Dermis microvascular lymphatic vessel endothelial cell (primary cell): ENCODE data around the gene ZNF524. TPM values are rescaled to one million over a fixed set of nuclear protein-coding genes. Genes with fewer than 3 reads are reported as not detected.
A peak's percentile ranks its signal among the peaks of the same experiment; 100 is the strongest.
"Not testable (repeated sequence)": the region's sequence is repeated elsewhere in the genome, so short reads cannot be mapped to it uniquely, and the experiment has no call there.

Experiments used
- DNase-seq, 2 donors: peaks; one replicate each; pipeline versions ENCODE4 v3.0.0 to v3.0.0-alpha.2; 2010; ENCODE audit warnings: low read depth in 2 of 2
- total RNA-seq: library from RNA; depleted of rRNA; stranded (reverse); fragments of >200 nt; gene quantifications from 2 replicates; pipeline ENCODE4 v1.2.1, GENCODE V29; 2014

ZNF524 gene
- total RNA-seq, 1 donor from 2014 or later: 6.9 TPM

DNA sequence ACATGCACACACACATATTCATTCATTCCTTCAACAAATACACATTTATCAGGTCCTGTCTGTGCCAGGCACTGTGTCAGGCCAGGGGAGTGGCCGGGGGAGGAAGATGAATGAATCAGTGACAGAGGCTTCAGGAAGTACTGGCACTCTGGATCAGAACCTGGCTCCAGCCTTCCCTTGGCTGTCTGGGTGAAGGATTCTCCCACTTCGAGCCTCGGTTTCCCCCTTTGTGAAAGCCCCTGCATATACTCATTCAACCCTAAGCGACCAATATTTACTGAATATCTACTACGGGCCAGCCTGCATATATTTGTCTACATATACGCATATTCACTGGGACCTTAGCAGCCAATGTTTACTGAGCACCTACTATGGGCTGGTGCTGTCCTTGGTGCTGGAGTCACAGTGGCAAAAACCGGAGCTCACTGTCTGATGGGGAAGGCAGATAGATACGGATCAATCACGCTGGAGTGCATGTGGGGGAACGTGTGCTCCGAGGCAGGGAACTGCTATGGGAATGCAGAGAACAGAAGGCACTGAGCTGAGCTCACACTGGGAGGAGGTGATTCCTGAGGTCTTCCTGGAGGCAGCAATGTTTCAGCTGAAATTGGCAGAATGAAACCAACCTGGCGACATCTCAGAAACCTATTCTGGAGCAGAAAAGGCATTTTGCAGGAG, 18.8 kb upstream of the ZNF524 start:
- peak in 1 of 2 donors; percentile 14 for DNase-seq

DNA sequence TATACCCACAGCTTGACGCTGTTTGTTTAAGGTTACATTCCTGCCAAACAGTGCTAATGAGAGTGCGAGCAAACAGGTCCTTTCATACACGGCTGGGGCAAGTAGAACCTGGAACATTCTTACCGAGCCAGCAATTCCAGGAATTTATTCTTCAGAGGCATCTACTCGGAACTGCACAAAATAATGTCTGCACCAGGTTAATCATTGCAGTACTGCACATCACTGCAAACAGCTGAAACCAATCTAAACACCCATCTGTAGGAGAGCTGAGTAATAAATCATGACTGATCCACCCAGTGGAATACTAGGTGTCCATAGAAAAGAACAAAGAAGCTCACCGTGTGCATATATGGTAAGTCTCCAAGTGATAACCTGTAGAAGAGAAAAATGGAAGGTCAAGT, 18.3 kb upstream of the ZNF524 start:
- no peak for DNase-seq

DNA sequence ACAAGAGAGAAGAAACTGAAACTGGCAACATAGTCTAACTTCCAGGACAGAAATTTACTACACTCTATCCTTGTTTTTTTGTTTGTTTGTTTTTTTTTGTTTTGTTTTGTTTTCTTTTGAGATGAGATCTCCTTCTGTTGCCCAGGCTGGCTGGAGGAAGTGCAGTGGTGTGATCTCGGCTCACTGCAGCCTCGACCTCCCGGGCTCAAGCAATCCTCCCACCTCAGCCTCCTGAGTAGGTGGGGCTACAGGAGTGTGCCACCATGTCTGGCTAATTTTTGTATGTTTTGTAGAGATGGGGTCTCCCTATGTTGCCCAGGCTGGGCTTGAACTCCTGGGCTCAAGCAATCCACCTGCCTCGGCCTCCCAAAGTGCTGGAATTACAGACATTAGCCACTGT, 17.8 kb upstream of the ZNF524 start:
- not testable (repeated sequence) for DNase-seq

DNA sequence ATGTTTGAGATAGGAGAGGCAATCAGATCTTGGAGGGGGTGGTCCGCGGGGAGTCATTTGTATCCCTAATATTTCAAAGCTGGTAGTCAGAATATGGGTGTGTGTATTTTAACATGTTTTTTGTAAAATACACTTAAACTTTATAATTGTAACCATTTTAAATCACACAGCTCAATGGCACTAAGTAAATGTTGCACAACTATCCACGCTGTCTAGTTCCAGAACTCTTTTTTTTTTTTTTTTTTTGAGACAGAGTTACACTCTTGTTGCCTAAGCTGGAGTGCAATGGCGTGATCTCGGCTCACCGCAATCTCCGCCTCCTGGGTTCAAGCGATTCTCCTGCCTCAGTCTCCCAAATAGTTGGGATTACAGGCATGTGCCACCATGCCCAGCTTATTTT, 16.2 kb upstream of the ZNF524 start:
- DNase-seq: not testable (repeated sequence)

DNA sequence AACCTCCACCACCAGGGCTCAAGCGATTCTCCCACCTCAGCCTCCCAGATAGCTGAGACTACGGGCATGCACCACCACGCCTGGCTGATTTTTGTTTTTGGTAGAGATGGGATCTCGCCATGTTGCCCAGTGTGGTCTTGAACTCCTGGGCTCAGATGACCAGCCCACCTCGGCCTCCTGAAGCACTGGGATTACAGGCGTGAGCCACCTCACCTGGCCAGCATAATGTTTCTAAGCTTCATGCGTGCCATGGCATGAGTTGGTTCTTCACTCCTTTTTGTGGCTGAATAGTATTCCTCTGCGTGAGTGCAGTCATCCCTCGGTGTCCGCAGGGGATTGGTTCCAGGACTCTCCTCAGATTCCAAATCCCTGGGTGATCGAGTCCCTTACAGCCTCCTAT, 15.2 kb upstream of the ZNF524 start:
- DNase-seq: no peak

DNA sequence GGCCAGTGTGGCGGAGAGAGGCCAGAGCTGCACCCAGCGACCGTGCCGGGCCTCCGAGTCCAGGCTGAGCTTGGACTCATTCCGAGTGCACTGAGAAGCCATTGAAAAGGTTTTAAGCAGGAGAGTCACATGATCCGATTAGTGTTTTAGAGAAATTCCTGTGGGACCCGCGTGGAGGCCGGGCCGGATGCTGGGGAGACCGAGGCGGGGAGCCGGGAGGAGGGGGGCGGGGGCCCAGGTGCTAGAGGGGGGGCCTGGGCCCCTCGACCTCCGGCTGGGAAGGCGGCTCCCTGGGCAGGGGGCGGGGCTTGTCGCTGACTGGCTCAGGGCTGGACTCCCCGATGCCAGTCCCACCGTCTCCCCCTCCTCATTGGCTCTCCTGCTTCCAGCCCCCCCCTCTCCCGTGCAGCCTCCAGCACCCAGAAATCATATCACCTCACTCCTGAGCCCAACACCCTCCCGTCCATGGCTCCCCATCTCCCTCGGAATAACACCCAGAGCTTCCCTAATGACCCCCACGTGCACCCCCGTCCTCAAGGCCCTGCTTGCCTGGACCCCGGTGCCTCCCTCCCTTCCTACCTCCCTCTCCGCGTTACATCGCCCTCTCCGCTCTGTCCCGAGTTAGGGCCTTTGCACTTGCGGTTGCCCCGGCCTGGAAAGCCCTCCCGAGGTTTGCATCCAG, 14.3 kb upstream of the ZNF524 start:
- DNase-seq: peak in 1 of 2 donors; percentile 58

DNA sequence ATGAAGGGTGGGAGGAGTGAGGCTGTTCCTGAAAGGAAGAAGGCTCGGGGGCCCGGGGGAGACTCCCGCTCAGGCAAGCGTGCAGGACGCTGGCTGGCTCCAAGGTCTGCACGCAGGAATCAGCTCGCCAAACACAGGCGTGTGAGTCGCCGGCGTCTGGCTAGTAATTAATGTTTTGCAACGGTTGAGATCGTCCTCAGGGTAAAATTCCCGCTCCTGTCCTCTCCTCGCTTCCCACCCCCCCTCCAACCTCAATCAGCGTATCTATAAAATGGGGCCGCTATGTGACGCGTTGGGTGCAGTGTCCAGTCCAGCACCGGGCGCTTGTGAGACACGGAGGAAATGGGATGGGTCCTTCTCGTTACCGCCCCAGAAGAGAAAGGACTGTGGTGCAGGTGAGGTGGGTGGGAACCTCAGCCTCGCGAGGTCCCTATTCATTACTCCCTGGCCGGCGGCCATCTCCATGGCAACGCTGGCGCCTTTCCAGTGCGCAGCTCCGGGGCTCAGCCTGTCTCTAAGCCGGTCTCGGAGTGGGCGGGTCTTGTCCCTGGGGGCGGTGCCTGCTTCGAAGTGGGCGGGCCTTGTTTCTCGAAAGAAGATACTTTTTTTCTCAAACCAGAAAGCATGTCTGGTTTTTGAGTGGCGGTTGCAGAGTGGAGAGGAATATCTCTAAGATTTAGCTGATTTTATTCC, 13.0 kb upstream of the ZNF524 start:
- DNase-seq: peak; percentile 86 to 93

DNA sequence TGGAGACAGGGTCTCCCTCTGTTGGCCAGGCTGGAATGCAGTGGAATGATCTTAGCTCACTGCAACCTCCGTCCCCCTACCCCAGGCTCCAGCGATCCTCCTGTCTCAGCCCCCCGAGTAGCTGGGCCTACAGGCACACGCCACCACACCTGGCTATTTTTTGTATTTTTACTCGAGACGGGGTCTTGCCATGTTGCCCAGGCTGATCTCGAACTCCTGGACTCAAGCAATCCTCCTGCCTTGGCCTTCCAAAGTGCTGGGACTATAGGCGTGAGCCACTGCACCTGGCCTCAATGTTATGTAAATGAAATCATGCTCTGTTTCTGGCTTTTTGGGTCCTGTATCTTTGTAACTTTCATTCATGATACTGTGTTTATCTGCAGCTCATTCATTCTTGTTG, 11.3 kb upstream of the ZNF524 start:
- DNase-seq: no peak

DNA sequence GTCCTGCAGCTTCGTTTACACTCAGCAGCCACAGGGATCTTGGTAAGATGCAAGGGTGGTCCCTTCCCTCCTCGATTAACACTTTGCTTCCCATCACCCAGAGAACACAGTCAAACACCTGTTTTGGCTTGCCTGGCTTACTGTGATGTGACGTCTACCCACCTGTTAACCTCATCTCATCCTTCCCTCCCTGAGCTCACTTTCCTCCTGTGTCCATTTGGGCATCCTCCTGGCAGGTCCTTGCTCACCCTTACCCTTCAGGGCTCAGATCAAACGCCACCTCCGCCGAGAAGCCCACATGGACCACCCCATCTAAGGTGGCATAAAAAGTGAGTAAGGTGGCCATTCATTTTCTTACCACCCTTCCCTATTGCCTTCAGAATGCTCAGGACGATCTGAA, 10.0 kb upstream of the ZNF524 start:
- no peak for DNase-seq

DNA sequence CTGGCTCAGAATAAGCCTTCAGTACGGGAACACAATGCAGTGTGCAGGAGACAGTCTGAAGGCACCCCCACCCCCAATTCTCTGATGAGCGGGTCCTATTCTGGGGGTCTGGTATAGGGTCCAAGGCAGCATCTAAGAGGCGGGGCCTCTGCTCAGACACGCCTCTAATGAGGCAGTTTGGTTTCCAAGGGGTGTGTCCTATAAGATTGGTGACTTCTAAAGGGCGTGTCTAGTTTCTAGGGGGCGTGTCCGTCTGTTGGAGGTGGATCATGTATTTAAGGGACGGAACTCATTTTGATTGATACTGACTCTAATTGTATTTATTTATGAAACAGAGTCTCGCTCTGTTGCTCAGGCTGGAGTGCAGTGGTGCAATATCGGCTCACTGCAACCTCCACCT, 9.5 kb upstream of the ZNF524 start:
- DNase-seq: peak in 1 of 2 donors; percentile 11

DNA sequence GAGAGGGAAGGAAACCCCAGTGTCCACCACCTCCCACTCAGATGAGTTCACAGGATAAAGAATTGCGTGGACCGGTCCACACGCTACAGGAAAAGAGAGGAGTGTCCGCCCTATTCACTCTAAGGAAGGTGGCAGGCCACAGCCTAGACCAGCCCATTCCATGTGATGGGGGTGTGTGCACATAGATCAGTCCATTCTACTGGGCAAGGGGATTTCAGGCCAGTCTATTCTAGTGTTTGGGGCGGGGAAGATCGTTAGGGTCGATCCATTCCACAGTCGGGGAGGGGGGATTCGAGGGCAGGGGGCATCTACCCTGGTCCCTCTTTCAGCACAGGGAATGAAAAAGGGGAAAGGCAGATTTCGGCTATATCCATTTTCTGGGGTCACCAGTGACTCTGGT, 8.5 kb upstream of the ZNF524 start:
- DNase-seq: no peak

DNA sequence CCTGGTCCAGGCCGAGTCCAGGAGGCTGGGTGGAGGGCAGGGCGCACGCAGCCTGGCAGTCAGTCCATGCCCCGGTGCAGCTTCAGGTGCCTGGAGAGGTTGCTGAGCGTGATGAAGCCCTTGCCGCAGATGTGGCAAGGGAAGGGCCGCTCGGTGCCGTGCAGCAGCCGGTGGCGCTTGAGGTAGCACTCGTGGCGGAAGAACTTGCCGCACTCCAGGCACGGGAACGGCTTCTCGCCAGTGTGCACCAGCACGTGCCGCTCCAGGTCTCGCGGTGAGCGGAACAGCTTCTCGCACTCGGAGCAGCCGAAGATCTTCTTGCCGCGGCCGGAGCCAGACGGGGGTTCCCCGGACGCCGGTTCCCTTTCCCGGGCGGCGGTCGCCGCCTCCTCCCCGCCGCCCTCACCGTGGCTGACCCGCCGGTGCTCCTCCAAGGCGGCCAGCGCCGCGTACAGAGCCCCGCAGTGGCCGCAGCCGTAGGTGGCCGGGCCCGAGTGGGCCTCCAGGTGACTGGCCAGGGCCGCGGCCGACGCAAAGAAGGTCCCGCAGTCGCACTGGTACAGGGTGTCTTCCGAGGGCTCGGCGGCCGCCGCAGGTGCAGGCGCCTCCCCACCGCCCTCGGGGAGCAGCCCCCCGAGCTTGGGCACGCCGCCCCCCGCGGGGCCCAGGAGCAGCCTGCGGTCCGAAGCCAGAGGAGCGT, 7.5 kb upstream of the ZNF524 start:
- DNase-seq: no peak

DNA sequence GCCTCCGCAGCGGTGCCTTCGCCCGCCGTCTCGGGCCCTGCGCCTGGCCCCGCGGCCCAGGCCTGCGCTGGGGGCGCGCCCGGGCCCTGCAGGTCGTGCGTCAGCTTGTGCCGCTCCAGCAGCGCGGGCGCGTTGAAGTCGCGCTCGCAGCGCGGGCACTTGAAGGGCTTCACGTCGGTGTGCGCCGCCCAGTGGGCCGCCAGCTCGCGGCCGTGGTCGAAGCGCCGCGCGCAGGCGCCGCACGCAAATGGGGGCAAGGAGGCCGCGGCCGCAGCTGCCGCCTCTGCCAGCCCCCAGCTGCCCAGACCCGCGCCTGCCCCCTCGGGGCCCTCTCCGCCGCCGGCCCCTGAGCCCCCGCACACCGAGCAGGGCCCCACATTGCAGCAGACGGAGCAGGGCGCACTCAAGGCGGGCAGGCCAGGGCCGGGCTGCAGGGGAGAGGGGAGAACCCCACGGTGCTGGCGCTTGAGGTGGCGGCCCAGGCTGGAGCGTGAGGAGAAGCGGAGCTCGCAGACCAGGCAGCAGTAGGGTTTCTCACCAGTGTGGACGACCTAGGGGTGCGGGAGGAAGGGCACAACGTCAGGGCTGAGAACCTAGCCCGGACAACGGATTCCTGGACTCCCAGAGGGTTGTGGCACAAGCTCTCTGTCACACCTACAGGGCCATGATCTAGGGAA, 6.9 kb upstream of the ZNF524 start:
- DNase-seq: no peak

DNA sequence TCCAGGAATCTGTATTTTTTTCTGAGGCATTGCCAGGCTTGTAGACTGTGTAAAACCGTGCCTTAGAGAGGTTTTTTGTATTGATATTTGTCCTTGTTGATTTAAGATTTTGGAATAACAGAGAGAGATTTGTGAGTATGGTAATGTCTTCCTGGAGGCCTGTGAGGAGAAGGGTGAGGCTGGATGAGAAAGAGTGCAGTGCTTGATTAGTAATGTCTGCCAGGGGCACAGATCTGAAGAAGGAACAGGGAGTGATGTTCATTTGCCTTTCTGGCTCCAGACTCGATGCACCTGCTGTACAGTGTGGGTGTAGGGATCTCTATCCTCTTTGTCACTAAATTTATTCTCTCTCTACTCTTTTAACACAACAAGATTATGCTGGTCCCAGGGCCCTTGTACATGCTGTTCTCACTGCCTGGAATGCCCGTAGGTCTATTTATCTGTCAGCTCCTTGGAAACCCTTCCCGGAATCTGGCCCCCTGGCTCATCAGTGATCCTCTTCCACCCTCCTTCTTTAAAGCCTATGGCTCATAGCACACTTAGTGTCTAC, 5.0 kb upstream of the ZNF524 start:
- DNase-seq: no peak

DNA sequence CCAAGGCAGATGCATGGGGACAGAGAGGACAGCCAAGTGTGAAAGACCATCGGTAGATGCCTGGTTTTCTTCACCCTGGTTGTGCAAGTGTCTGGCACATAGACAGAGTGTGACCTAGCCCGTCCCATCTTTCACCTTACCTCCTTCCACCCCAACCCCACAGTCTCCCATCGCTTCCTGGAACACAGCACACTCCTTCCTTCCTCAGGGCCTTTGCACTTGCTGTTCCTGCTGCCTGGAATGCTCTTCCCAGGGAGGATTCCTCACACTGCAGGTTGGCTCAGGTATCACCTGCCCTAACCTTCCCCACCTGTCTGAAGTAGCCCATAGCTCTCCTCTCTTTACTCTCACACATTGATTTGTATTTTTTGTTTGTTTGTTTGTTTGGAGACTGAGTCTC, 3.8 kb upstream of the ZNF524 start:
- DNase-seq: no peak

DNA sequence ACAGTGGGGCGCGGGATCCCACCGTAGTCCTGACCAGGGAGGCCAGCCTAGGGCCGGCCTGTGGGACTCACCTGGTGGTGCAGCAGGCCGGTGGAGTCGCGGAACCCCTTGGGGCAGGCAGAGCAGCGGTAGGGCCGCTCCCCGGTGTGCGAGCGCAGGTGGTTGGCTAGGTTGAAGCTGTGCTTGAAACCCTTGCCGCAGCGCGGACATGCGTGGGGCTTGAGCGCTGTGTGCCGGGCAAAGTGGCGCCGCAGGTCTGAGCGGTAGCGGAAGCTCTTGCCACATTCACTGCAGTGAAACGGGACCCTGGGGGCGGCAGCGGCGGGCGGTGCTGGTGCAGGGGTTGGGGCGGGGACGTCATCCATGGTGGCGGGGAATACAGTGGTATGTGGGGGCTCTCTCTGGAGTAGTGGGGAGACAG, 2.6 kb upstream of the ZNF524 start:
- DNase-seq: no peak

DNA sequence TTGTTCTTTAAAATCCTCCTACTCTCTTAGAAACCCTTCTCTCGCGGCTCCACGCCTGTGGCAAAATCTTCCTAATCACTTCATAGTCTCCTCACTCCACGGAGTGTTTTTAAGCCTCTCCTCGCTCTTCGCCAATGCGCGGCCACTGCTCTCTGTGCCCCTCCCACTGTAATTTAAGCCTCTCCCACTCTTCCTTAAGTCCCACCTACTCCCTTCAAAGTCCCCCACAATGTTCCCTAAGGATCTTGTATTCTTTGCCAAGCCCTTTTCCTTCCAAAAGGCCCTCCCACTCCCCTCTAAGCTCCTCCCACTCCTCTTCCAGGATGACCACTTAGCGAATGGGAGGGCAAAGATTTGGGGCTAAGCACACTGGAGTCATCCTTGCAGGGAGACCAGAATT, 2.1 kb upstream of the ZNF524 start:
- DNase-seq: no peak

DNA sequence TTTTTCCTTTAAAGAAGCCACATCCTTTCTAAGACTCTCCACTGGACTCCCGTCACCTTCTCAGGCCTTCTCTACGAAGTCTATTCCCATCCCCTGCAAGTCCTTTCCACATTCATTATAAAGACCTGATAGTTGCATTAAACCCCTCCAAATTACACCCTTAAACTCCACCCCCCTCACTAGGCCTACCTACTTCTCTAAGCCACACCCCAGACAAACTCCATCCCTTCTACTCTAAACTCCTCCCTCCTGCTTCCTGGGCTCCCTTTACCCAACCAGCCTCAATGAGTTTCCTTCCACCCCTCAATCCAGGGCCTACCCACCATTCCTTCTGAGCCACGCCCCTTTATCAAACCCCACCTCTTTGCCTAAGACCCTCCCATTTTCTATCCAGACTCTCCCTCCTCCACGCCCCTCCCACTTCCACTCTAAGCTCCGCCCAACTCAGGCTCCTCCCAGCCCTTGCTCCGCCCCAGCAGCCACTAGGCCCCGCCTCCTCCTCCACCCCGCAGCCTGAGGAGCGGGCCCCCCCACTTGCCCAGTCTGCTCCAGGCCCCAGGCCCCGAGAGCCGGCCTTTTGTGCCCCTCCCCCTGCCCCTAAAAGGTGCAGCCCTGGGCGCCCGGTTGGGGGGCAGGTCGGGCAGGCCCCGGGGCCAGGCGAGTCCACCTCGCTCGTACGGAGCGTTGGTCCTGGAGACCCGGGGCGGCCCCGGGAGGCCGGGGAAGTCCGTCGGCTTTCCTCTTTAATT, 1.2 kb upstream of the ZNF524 start:
- peak; percentile 89 to 96 for DNase-seq

DNA sequence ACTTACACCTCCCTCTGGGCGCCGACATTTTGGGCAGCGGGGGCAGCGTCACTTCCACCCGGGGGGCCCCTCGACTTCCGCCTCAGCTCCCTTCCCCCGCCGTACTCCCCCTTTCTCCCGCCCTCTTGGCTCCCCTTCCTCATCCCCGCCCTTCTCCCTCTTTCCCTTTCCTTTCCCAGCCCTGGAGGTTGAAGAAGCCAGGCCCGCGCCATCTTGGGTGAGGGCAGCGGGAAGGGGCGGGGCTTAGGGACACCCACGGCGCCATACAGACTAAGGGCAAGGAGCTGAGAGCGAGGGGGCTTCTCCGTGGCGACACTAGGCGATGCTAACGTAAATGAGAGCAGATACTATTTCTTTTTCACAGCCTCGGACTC, 633 bp upstream of the ZNF524 start, which contains the start of gene FIZ1:
FIZ1 (minus strand) TSS at position 50 of the 374 bp plus-strand sequence. CDS start 1,652 bp downstream, outside the sequence.
- peak; percentile 96 to 99 for DNase-seq

DNA sequence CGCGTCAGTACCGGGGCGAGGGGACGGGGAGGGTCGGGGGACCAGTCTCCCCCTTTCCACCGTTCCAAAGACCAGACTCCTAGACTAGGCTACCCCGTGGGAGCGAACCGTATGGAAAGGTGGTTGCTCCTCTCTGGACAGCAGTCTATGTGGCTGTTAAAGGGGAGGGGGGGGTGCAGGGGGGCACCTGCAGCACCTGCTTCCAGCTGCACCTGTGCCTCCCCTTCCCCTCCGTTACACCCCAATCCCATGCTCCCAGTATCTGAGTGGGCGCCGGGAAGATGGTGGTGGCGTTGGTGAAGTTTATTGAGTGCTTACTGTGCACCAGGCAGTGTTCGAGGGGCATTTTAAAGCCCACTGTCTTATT, 557 bp downstream of the ZNF524 start:
- DNase-seq: no peak

DNA sequence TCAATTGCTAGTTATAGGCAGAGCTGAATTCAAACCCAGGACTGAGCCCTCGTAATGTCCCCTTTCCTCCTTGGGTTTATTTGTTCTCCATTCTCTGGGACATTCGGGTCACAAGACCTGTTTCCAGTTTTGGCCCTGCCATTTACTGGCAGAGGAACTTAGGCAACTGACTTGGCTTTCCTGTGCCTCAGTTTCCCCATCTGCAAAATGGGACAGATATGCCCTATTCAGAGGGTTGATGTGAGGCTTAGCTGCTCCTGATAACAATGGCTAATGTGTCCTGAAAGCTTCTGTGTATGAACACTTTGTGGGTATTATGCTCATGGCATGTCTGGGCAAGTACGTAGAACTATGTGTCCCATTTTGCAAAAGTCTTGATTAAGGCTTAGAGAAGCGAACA, 996 bp downstream of the ZNF524 start:
- no peak for DNase-seq
